Subcutaneous adipose tissue (tissue), 4 donors: ENCODE measurements around the gene CFAP77. TPM values are rescaled to one million over a fixed set of nuclear protein-coding genes. Genes with fewer than 3 reads are reported as not detected.

ENCODE experiments used
- total RNA-seq, 4 donors: library from RNA; depleted of rRNA; stranded (reverse); fragments of >200 nt; gene quantifications; one replicate each; pipeline ENCODE4 v1.1.0, GENCODE V29; 2016
- TF ChIP-seq, protein P1 (sequence below): fragments of 450-650 bp; IDR thresholded peaks from one replicate; pipeline ENCODE4 v1.5.1; 2016; ENCODE audit warnings: low read depth, mild to moderate bottlenecking, control low read depth, antibody characterized with exemption, moderate library complexity

Gene CFAP77
- total RNA-seq, 4 donors from 2014 or later: not detected

DNA sequence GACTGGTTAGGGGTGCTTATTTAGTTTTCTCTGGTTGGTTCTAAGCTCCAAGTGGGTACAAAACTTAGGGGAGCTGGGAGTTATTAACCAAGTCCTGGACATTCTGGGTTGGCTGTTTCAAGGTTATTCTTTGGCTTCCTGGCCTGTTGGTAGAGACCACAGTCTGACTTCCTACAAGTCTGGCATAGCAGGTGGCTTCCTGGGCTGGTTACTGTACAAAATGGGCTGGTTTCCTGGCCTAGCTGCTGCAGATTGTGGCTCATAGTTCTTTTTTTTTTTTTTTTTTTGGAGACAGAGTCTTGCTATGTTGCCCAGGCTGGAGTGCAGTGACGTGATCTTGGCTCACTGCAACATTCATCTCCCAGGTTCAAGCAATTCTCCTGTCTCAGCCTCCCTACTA is 126.1 kb downstream of the CFAP77 start:
- TF ChIP-seq, protein P1, sequence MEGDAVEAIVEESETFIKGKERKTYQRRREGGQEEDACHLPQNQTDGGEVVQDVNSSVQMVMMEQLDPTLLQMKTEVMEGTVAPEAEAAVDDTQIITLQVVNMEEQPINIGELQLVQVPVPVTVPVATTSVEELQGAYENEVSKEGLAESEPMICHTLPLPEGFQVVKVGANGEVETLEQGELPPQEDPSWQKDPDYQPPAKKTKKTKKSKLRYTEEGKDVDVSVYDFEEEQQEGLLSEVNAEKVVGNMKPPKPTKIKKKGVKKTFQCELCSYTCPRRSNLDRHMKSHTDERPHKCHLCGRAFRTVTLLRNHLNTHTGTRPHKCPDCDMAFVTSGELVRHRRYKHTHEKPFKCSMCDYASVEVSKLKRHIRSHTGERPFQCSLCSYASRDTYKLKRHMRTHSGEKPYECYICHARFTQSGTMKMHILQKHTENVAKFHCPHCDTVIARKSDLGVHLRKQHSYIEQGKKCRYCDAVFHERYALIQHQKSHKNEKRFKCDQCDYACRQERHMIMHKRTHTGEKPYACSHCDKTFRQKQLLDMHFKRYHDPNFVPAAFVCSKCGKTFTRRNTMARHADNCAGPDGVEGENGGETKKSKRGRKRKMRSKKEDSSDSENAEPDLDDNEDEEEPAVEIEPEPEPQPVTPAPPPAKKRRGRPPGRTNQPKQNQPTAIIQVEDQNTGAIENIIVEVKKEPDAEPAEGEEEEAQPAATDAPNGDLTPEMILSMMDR: no peak

DNA sequence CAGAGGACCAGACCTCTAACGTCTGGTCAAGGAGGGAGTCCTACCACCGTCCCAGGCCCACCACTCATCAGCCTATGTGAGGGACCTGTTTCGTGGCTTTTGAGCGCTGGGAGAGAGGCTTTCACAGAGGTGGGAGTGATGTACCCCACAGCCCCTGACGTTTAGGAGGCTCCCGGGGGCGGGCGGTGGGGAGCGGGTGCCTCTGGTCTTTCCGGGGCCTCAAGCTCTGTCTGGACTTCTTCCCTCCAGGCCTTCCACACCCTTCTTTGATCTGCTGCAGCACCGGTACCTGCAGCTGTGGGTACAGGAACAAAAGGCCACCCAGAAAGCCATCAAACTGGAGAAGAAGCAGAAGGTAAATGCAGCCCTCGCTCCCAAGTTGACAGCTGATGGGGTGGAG is 127.3 kb downstream of the CFAP77 start:
- TF ChIP-seq, protein P1: no peak

DNA sequence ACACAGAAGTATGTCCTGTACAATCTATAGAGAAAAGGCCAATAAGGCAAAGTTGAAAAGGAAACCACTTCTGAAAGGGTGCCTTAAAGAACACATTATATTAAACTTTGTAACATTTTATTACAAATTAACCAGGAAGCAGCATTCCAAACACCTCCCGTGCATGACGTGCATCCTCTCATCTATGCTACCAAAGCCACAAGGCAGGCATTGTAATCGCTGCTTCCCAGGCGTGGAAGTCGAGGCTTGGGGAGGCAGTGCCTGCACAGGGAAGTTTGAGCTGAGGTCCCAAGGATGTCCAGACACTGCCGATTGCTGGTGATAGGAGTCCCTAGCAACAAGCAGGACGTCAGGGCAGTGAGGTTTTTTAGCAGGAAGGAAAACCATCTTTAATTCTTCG is 128.1 kb downstream of the CFAP77 start:
- TF ChIP-seq, protein P1: no peak

DNA sequence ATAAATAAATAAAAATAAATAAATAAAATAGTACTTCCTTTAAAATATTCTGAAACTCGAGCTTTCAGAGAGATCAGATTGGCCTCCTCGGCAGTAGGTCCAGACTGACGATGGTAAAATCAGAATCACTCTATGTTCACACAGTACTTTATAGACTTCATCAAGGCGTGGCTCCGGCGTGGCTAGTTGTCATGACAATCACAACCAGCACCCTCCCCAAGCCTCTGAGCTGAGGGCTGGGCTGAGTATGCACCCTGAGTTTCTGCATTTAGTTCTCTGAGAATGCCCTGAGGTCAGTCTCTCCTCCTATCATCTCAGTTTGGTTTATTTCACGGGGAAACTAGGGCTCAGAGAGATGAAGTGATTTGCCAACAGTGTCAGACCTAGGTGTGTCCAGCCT is 129.1 kb downstream of the CFAP77 start:
- TF ChIP-seq, protein P1: no peak

DNA sequence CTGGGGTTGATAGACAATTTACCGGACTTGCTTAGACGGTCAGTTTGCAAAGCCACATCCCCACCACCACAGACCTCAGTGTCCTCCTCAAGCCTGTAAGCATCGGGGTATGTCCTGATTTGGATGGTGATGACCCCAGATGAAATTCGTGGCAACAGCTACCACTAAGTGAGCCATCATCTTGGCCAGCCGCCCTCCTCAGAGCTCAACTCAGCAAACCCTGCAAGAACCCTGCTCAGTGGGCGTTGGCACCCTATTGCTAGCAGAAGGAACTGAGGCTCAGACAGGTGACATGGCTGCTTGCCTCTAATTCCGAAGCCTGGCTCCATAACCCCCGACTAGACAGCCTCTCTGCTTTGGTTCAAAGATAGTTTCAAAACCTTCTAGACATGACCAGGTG is 131.0 kb downstream of the CFAP77 start:
- TF ChIP-seq, protein P1: no peak

DNA sequence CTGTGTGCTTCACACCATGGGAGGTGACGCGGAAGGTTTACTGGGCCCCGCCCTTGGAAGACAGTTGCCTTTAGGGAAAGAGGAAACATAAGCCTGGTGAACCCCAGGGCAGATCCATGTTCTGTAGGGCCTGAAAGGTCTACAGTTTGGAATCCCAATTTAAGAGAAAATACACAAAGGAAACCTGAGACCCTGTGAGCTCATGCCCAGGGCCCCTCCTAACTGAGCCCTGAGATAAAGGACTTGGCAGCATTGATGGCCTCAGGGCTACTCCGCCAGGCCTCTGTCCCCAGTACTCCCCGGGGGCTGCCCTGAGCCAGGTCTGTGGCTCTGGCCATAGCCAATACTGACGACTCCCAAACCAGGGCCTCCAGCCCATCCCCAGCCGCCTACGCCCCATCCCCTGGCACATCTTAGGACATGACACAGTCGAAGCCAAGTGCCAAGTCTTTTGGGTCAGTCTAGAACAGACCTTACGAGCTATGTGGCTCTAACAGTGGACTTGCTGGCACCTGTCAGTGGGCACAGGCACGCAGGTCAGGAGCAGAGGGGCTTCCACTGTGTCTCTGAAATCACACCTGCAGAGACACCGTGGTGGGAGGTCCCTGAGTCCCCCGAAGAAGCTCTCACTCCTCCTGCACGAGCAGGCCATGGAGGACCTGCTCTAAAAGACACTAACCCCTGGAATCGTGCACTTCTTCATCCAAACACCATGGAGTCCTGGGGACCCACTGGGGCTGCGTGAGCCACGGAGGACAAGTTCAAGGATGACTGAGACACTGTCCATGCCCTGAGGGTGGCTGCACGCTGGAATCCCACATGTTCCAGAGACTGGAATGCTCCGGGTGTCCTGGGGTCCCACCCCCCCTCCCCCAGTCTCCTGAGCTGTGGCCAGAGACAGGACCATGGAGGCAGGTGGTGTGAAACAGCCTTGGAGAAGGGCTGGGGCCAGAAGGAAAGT is 132.1 kb downstream of the CFAP77 start:
- TF ChIP-seq, protein P1: no peak

DNA sequence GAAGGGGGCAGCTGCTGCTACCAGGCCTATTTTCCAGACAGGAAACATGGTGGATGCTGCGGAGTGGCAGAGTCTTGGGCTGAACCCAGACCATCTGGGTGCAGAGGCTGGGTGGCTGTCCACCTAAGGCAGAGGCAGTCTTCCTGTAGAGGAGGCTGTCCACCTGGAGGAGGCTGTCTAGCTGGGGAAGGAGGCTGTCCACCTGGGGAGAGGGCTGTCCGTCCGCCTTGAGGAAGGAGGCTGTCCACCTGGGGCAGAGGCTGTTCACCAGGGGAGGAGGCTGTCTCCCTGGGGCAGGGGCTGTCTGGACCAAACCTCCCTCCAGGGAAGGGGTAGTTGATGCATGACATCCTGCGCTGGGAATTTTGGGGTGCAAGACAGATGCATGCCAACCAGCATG is 133.2 kb downstream of the CFAP77 start:
- TF ChIP-seq, protein P1: no peak
